Smooth muscle cell (in vitro differentiated cells): ENCODE data around the gene TMEM235. TPM values are rescaled to one million over a fixed set of nuclear protein-coding genes. Genes with fewer than 3 reads are reported as not detected.

Experiments used
- DNase-seq: peaks from one replicate; lab custom pipeline; 2025; ENCODE audit not compliant: unreplicated experiment; lab: John Stamatoyannopoulos, UW
- H2AFZ ChIP-seq: fragments of 200-600 bp; sonication (generic); 2 replicates; pipeline ENCODE4 v1.6.0; 2016; ENCODE audit warnings: antibody characterized with exemption, low read depth, mild to moderate bottlenecking
- H3F3A ChIP-seq: fragments of 200-600 bp; sonication (generic); 2 replicates; pipeline ENCODE4 v1.6.0; 2017; ENCODE audit warnings: antibody characterized with exemption, low read depth
- H3K27ac ChIP-seq: fragments of 200-600 bp; sonication (generic); 2 replicates; pipeline ENCODE4 v1.5.1; 2016; ENCODE audit warnings: low read depth, mild to moderate bottlenecking
- H3K27me3 ChIP-seq: fragments of 200-600 bp; sonication (generic); 2 replicates; pipeline ENCODE4 v1.6.1; 2016; ENCODE audit warnings: low read depth, mild to moderate bottlenecking
- H3K36me3 ChIP-seq: fragments of 200-600 bp; sonication (generic); 2 replicates; pipeline ENCODE4 v1.5.1; 2016; ENCODE audit warnings: low read depth
- H3K4me1 ChIP-seq: fragments of 200-600 bp; sonication (generic); 2 replicates; pipeline ENCODE4 v1.5.1; 2016; ENCODE audit warnings: low read depth
- H3K4me2 ChIP-seq: fragments of 200-600 bp; sonication (generic); 2 replicates; pipeline ENCODE4 v1.6.0; 2016; ENCODE audit warnings: mild to moderate bottlenecking
- H3K4me3 ChIP-seq: fragments of 200-600 bp; sonication (generic); 2 replicates; pipeline ENCODE4 v1.5.1; 2016; ENCODE audit warnings: mild to moderate bottlenecking
- H3K79me2 ChIP-seq: fragments of 200-600 bp; sonication (generic); 2 replicates; pipeline ENCODE4 v1.6.0; 2016; ENCODE audit warnings: low read depth, mild to moderate bottlenecking
- H3K9ac ChIP-seq: fragments of 200-600 bp; sonication (generic); 2 replicates; pipeline ENCODE4 v1.6.0; 2016; ENCODE audit warnings: low read depth
- H3K9me3 ChIP-seq: fragments of 200-600 bp; sonication (generic); replicated peaks from 2 replicates; pipeline ENCODE4 v1.5.1; 2016; ENCODE audit warnings: low read depth
- H4K20me1 ChIP-seq: fragments of 200-600 bp; sonication (generic); 2 replicates; pipeline ENCODE4 v1.6.0; 2016; ENCODE audit warnings: low read depth
- WGBS: methylation state at CpG from one replicate; pipeline ENCODE4 v1.1.7; 2016; ENCODE audit warnings: low lambda C conversion rate; 5-methylcytosine and 5-hydroxymethylcytosine counted together
- polyA plus RNA-seq: library from polyadenylated mRNA; unstranded; fragments of >200 nt; fragmentation: Nextera tagmentation; extraction: Ambion mirVana; gene quantifications from 2 replicates; pipeline ENCODE4 v1.2.1, GENCODE V29; 2016
- total RNA-seq: library from RNA; depleted of rRNA; stranded (reverse); fragments of >200 nt; gene quantifications from 2 replicates; pipeline ENCODE4 v1.2.3, GENCODE V29; 2014
- TF ChIP-seq, protein P1 (sequence below): fragments of 200-600 bp; sonication (generic); IDR thresholded peaks from 2 replicates; pipeline ENCODE4 v1.5.1; 2017; ENCODE audit warnings: borderline replicate concordance, mild to moderate bottlenecking, antibody characterized with exemption; ENCODE audit not compliant: insufficient read depth, poor library complexity, severe bottlenecking

The TMEM235 gene
- total and polyA plus RNA-seq, 2 experiments from 2014 or later: not detected

DNA sequence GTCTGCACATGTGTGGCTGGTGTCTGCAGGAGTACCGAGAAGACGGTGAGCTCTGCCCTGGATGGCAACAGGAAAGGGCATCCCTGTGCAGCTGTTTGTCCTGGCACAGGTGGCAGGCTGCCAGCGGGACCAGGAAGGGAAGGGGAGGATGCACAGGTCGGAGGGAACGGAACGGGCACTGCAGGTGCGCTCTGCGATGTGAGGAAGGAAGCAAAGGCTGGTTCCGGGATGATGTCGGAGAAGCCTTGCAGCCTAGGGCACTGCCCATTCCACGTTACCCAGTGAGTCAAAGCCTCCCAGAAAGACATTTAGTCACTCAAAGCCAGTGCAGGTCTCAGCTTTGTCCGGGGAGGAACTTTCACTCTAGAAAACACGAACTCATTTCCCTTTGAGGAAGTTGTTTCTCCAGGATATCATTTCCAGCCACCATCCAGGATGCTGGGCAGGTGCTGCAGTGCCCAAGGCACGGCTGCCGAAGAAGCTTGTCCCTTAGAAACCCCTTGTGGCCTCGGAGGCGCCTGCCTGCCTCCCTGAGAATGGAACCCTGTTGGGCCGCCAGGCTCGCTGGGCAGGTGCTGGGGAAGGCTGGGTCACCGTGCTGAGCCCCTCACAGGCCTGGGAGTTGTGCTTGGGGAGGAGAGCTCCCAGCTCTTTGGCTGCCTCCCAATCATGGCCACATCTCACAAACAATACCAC is 4.5 kb upstream of the TMEM235 start:
- no peak overlapping the region for H3K9ac ChIP-seq
- H3K27ac ChIP-seq: no peak overlapping the region
- H3K4me3 ChIP-seq: no peak overlapping the region
- H3K79me2 ChIP-seq: no peaks in the 10 kb centered on the region
- H3K4me1 ChIP-seq: no peaks in the 10 kb centered on the region
- TF ChIP-seq, protein P1, sequence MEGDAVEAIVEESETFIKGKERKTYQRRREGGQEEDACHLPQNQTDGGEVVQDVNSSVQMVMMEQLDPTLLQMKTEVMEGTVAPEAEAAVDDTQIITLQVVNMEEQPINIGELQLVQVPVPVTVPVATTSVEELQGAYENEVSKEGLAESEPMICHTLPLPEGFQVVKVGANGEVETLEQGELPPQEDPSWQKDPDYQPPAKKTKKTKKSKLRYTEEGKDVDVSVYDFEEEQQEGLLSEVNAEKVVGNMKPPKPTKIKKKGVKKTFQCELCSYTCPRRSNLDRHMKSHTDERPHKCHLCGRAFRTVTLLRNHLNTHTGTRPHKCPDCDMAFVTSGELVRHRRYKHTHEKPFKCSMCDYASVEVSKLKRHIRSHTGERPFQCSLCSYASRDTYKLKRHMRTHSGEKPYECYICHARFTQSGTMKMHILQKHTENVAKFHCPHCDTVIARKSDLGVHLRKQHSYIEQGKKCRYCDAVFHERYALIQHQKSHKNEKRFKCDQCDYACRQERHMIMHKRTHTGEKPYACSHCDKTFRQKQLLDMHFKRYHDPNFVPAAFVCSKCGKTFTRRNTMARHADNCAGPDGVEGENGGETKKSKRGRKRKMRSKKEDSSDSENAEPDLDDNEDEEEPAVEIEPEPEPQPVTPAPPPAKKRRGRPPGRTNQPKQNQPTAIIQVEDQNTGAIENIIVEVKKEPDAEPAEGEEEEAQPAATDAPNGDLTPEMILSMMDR: no peak
- H3K27me3 ChIP-seq: peaks cover 25% of the 10 kb centered on the region
- WGBS: 89% methylated on average over 20 of the region's 20 CpGs
- no peaks in the 10 kb centered on the region for H3K36me3 ChIP-seq
- no peaks in the 10 kb centered on the region for H3K9me3 ChIP-seq
- no peaks in the 10 kb centered on the region for H4K20me1 ChIP-seq
- H2AFZ ChIP-seq: no peak overlapping the region
- DNase-seq: no peak
- H3K4me2 ChIP-seq: no peak overlapping the region
- H3F3A ChIP-seq: no peaks in the 10 kb centered on the region

DNA sequence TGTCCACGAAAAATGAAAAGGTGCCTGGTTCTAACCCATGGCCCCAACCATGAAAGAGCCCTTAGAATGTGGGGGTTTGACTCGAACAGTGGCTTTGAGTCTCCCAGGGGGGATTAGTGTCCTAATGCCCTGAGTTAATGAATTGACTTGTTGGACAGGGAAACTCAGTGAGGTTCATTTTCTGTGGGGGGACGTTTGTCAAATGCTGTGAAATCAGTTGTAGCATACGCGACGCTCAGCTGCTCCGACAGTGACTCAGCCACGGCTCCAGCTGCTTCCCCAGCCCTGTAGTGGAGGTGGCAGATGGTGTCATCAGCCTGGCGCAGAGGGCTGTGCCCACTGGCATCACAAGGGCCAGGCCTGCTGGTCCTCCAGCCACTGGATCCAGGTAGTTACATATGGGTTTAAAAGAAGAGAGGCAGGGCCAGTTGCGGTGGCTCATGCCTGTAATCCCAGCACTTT is 3.9 kb upstream of the TMEM235 start:
- H3K4me3 ChIP-seq: no peak overlapping the region

DNA sequence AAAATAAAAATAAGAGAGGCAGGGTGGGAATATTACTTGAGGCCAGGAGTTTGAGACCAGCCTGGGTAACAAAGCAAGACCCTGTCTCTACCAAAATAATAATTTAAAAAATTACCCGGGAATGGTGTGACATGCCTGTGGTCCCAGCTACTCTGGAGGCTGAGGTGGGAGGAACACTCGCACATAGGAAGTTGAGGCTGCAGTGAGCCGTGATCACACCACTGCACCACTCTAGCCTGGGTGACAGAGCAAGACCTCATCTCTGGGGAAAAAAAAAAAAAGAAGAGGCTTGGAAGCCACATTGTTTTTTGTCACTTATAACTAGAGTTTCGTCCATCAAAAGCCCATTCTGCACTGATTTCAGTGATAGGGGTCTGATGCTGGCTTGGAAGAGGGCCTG is 3.3 kb upstream of the TMEM235 start:
- no peak overlapping the region for H3K4me2 ChIP-seq
- H3F3A ChIP-seq: no peaks in the 10 kb centered on the region
- peaks cover 38% of the 10 kb centered on the region for H3K27me3 ChIP-seq
- no peaks in the 10 kb centered on the region for H3K36me3 ChIP-seq
- no peaks in the 10 kb centered on the region for H3K79me2 ChIP-seq
- H2AFZ ChIP-seq: no peak overlapping the region
- TF ChIP-seq, protein P1: no peak
- H3K4me3 ChIP-seq: no peak overlapping the region
- H4K20me1 ChIP-seq: no peaks in the 10 kb centered on the region
- H3K9ac ChIP-seq: no peak overlapping the region
- 95% methylated on average over 4 of the region's 4 CpGs for WGBS
- H3K27ac ChIP-seq: no peak overlapping the region
- no peaks in the 10 kb centered on the region for H3K4me1 ChIP-seq
- H3K9me3 ChIP-seq: no peaks in the 10 kb centered on the region
- DNase-seq: no peak

More for the DNA sequence above, 3.9 kb upstream of the TMEM235 start:
- Histone ChIP-seq H2AFZ (no peak overlapping the region), H3K4me2 (no peak overlapping the region), H3F3A (no peaks in the 10 kb centered on the region), H3K4me1 (no peaks in the 10 kb centered on the region), H4K20me1 (no peaks in the 10 kb centered on the region), H3K27ac (no peak overlapping the region), H3K27me3 (peaks cover 31% of the 10 kb centered on the region), H3K9me3 (no peaks in the 10 kb centered on the region), H3K36me3 (no peaks in the 10 kb centered on the region), H3K9ac (no peak overlapping the region), H3K79me2 (no peaks in the 10 kb centered on the region)
- TF ChIP-seq, protein P1: no peak
- 77% methylated on average over 10 of the region's 10 CpGs for WGBS
- no peak for DNase-seq
